ENCODE results near the gene NEDD8.
A peak's percentile ranks its signal among the peaks of the same experiment; 100 is the strongest.

NEDD8 gene

DNA sequence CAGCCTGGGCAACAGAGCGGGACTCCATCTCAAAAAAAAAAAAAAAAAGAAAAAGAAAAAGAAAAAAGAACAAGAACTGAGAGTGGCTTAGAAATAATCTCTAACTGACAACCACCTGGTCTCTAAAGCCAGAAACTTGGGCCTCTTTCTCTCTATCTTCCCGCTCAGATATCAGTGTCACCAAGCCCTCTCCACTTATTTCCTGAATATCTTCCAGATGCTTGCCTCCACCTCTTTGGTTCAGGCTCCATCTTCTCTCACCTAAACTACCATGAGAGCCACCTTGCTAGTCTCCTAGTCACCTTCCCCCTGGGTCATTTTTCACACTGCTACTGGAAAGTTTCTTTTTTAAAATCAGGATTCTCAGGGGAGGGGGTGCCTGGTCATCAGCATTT, 35.1 kb downstream of the NEDD8 start:
- no peak for DNase-seq

- DNase-seq = peak in 1 of 51 donors; percentile 34
Observed at GRCh38 chr14:24196071-24197055, 35.8 kb downstream of the NEDD8 start.

DNA sequence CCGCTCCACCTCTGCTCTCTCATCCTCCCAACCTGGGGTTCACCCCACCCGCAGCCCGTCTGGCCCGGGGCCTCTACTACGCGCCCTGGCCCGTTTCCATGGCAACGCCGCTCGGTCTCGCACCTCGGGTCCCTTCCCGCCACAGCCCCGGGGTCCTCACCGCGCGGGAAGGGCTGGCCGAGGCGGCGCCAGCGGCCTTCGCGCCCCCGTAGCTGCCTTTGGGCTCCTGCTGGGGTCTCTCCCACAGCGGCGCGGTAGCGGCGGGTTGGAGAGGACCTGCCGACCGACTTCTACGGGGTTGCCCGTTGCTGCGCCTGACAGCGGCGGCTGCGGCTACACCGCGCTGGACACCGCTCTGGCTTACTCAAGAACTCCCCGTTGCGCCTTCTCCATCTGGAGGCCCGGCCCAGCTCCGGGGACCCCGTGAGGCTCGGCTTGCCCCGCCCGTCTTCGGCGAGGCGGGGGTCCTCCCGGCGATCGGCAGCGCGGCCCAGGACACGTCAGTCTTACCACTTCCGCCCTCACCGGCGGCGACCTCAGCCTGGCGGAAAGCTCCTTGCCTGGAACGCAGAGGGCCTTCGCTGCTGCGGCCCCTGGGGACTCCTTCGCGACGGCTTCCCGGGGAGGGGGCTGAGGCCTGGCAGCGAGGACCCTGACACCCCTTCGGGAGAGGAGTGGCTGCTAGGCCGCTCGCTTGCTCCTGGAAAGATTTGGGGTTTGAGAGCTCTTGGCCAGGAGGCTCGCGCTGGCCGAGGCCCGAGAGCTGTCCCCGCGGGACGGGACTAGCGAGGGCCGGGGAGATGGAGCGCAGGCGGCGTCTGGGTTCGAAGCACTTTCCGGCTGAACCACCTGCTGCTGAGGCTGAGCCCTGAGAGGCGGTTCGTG, 36.7 kb downstream of the NEDD8 start, which contains the start of gene TM9SF1:
Gene TM9SF1 (minus strand): TSS at position 256 of the 885 bp plus-strand sequence. CDS start 422 bp downstream, outside the sequence.
- peak; percentile 29 to 89 (median 75) for DNase-seq

DNA sequence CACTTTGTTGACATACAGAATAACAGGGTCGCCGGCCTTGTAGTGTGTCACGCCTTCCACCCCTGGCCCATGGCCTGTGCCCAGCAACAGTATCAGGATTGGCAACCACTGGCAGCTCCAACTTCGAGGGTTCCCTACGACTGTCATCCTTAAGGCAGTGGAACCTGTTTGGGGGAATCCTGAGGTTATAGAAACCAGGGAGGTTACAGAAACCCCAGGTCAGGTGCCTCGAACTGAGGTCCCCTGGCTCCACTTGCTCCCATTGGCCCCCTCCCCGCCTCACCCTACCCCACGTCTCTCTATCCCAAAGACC, 37.3 kb downstream of the NEDD8 start:
- no peak for DNase-seq

- DNase-seq = peak in 1 of 51 donors; percentile 29
Observed at GRCh38 chr14:24194186-24194872, 37.8 kb downstream of the NEDD8 start.

GRCh38 chr14:24192933-24193332, 39.2 kb downstream of the NEDD8 start:
- DNase-seq = no peak

GRCh38 chr14:24190416-24190815, 41.8 kb downstream of the NEDD8 start:
- no peak for DNase-seq

GRCh38 chr14:24189460-24189859, 42.7 kb downstream of the NEDD8 start:
- DNase-seq = no peak

GRCh38 chr14:24189059-24189375, 43.1 kb downstream of the NEDD8 start:
- DNase-seq = no peak

- peak; percentile 48 to 97 (median 92) for DNase-seq
Observed at GRCh38 chr14:24188251-24189058, 43.7 kb downstream of the NEDD8 start, which contains the start of gene IPO4. Gene IPO4, minus strand, starts transcription at chr14:24188816. Its CDS starts 29 bp downstream, at chr14:24188787.

GRCh38 chr14:24187539-24187915, 44.6 kb downstream of the NEDD8 start:
- DNase-seq = no peak

DNA sequence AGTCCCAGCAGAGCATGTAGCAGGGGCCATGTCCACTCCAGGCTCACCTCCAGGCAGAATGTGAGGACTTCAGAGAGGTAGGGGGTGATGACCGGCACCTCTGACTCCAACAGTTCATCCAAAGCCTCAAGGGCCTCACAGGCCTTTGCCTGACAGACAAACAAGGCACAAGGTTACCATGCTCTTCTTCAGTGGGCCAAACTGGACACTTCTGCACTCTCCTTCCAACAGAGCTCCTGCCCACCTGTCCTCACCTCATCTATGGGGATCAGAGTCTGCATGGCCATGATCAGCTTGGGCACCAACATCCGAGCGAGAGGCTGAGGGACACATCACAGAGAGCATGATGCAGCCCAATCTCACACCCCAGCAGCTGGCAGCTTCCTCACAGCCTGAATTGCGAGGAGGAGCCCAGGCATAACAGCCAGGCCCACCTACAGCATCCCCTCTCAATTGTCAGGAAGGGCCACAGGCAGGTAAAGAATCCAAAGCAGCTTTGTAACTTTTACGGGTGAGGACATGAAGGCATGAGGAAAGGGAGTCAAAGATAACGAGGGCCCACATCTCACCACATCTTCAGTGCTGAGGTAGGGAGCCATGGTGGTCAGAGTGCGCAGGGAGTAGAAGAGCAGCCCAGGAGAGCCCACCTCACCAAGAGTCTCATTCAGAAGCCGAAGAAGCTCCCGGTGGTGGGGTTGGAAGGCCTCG, 45.2 kb downstream of the NEDD8 start:
- no peak for DNase-seq

- DNase-seq = no peak
Observed at GRCh38 chr14:24185741-24186140, 46.4 kb downstream of the NEDD8 start.

- DNase-seq = no peak
Observed at GRCh38 chr14:24185026-24185425, 47.1 kb downstream of the NEDD8 start.

DNA sequence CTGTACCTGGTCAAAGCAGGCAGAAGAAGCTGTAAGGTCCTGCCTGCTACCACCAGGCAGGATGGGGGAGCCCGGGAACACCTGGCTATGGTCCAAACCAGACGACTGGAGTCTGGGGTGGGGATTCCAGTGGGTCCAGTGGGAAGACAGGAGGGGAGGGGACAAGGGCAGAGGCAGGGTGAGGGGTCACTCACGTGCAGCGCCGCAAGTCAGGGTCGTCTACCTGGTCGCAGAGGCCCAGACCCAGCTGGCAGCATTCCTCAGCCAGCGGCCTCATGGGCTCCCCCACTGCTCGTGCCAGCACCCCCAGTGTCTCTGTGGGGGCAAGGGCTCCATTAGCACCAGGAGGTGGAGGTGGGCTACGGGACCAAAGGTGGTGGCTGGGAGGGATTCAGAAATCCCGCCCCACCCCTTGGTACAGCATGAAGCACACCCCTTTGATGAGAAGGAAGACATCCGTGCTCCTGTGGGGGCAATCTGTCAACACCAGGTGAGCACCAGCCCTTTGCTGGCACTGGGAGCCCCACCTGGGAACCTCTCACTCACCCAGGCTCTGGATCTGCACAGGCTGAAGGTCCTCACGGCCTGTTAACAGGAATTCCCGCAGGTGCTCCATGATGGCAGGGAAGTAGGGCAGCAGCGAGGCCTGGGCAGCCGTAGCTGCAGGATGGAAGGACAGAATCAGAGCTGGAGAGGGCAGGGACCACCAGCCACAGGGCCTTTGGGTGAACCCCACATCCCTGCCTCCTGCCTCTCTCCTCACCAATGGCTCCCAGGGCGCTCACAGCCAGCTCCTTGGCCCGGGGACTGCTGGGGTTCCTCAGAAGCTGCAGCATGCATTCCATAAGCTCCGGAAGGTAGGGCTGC, 47.8 kb downstream of the NEDD8 start:
- DNase-seq = no peak

DNA sequence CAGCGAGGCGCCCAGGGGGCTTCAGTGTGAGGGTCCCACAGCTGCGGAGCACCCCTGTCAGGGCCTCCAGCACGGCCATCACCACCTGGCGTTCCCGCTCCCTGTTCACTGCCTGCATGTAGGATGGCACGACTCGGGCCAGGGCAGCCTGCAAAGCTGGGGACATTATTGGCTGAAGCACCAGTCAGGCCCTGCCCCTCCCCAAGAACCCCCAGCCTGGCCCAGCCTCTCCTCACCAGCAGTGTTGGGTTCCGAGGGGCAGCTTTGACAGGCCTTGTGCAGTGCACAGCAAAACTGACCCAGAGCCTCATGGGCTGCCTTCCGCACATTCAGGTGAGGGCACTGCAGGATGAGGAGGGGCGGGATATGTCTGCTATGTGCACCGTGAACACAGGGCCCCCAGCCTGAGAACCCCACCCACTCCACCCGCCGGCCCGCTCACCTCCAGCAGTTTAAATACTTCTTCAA, 49.1 kb downstream of the NEDD8 start:
- no peak for DNase-seq

DNA sequence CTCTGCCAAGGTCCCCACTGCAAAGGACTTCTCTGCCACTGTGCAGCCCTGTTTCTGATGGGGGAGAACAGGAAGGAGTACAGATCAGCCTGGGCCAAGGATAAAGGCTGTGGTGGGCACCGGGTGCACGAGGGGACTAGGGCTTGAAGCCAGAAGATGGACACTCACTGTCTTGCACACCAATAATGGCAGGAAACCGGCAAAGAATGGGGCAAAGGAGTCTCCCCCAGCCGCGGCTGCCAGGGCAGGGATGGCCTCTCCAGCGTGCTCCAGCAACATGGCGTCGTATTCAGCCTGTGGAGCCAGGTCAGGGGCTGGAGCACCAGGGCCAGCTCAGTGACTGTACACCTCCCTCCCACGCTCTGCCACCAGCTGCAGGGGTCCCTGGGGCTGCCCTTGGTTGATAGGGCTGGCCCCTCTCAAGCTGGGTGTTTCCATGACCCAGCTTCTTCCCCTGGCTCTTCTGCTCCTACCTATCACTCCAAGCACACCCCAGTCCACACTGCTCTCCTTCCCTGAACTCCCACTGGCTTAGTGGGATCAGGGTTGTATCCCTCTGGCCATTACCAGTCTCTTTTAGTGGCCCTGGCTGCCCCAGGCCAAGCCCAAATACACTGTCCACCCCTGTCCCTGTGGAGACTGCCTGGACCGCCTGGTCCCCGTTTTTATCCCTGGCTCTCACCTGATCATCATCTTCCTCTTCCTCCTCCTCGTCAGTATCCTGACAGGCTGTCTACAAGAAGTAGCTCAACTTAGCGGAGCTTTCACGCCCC, 49.9 kb downstream of the NEDD8 start:
- no peak for DNase-seq

All from hypothalamus (tissue), 51 donors.